Astrocyte (in vitro differentiated cells and primary cell): ENCODE data around the gene NHLRC4.

ENCODE experiments used
- EZH2 ChIP-seq: IDR thresholded peaks from 2 replicates; pipeline ENCODE4 v1.6.1; 2012; ENCODE audit warnings: mild to moderate bottlenecking, low read length, inconsistent platforms; ENCODE audit not compliant: insufficient read depth
- TF ChIP-seq, protein P1 (sequence below): IDR thresholded peaks from 2 replicates; pipeline ENCODE4 v1.5.1; 2011; ENCODE audit warnings: low read depth, mild to moderate bottlenecking, inconsistent platforms, low read length, moderate library complexity; ENCODE audit not compliant: insufficient read depth

DNA sequence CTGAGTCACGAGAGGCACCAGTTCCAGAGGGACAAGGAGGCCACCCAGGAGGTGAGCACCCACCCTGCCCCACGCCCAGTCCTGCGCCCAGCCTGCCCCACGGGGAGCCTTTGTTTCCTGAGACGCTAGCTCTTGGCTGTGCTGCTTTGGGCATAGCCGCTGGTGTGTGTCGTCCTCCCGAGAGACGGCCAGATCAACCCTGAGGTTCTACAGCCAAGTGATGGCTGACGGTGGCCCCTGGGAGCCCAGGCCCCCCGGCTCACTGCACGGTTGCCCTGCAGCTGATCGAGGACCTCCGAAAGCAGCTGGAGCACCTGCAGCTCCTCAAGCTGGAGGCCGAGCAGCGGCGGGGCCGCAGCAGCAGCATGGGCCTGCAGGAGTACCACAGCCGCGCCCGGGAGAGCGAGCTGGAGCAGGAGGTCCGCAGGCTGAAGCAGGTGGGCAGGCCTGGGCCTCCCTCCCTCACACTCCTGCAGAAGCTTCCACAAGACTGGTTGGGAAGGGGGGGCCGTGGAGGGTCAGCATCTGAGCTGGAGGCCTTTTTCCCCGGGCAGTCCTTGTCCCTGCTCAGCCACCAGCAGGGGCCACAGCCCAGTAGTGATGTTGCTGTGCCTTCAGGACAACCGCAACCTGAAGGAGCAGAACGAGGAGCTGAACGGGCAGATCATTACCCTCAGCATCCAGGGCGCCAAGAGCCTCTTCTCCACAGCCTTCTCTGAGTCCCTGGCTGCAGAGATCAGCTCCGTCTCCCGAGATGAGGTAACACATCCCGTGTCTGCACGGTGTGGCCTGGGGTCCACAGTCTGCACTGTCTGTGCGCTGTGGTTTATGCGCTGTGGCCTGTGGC is 46.7 kb upstream of the NHLRC4 start:
- TF ChIP-seq, protein P1, sequence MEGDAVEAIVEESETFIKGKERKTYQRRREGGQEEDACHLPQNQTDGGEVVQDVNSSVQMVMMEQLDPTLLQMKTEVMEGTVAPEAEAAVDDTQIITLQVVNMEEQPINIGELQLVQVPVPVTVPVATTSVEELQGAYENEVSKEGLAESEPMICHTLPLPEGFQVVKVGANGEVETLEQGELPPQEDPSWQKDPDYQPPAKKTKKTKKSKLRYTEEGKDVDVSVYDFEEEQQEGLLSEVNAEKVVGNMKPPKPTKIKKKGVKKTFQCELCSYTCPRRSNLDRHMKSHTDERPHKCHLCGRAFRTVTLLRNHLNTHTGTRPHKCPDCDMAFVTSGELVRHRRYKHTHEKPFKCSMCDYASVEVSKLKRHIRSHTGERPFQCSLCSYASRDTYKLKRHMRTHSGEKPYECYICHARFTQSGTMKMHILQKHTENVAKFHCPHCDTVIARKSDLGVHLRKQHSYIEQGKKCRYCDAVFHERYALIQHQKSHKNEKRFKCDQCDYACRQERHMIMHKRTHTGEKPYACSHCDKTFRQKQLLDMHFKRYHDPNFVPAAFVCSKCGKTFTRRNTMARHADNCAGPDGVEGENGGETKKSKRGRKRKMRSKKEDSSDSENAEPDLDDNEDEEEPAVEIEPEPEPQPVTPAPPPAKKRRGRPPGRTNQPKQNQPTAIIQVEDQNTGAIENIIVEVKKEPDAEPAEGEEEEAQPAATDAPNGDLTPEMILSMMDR, result no peak
- no peak for TF ChIP-seq EZH2
